OCI-LY7 (cell line): ENCODE data around the gene GPHN.

Experiments used
- CTCF ChIP-seq: fragments of 200-600 bp; sonication (generic); conservative IDR thresholded peaks from 2 replicates; pipeline ENCODE4 v1.5.1; 2014; ENCODE audit warnings: mild to moderate bottlenecking, antibody characterized with exemption, low read length, moderate library complexity, mixed read lengths
- EZH2phosphoT487 ChIP-seq: fragments of 200-600 bp; sonication (generic); IDR thresholded peaks from 2 replicates; pipeline ENCODE4 v1.6.1; 2018; ENCODE audit warnings: low read depth, borderline replicate concordance, mild to moderate bottlenecking, mixed run types, antibody characterized with exemption, low read length, moderate library complexity, mixed read lengths

- TF ChIP-seq CTCF: no peak
- TF ChIP-seq EZH2phosphoT487: no peak
These were observed 31.1 kb downstream of the GPHN start for GRCh38 chr14:66539034-66539433.
